ENCODE results near the gene CES2. TPM values are rescaled to one million over a fixed set of nuclear protein-coding genes. Genes with fewer than 3 reads are reported as not detected.
A peak's percentile ranks its signal among the peaks of the same experiment; 100 is the strongest.
"Not testable (repeated sequence)": the region's sequence is repeated elsewhere in the genome, so short reads cannot be mapped to it uniquely, and the experiment has no call there.

Gene CES2
- total RNA-seq, 1 donor from 2014 or later = 15.7 TPM

- H3K4me1 ChIP-seq (ENCODE audit: control insufficient read depth in 3 of 3, insufficient read depth in 3 of 3, low read length in 3 of 3) = peaks cover 57 to 80% (median 71%) of the 10 kb centered on the region in 3 donors
- no peak overlapping the region for H3K4me3 ChIP-seq (ENCODE audit: low read length in 3 of 3)
- H3K27ac ChIP-seq (ENCODE audit: low read depth, low read length) = no peak overlapping the region
- no peaks in the 10 kb centered on the region for H3K27me3 ChIP-seq (ENCODE audit: control insufficient read depth in 3 of 3, insufficient read depth in 3 of 3, low read length in 3 of 3)
- no peaks in the 10 kb centered on the region for H3K9me3 ChIP-seq (ENCODE audit: control insufficient read depth in 3 of 3, low read length in 3 of 3)
- H3K9ac ChIP-seq (ENCODE audit: low read depth in 1 of 3, low read length in 3 of 3) = peak overlapping the region in 1 of 3 donors; percentile 8
- peaks cover 12 to 19% (median 14%) of the 10 kb centered on the region in 3 donors for H3K36me3 ChIP-seq (ENCODE audit: control insufficient read depth in 3 of 3, insufficient read depth in 3 of 3, low read length in 3 of 3)
Measured at GRCh38 chr16:66932076-66932475, 3.2 kb upstream of the CES2 start.

- Histone ChIP-seq H3K36me3 (ENCODE audit: control insufficient read depth in 3 of 3, insufficient read depth in 3 of 3, low read length in 3 of 3) (peaks cover 26 to 35% (median 31%) of the 10 kb centered on the region in 3 donors), H3K4me3 (ENCODE audit: low read length in 3 of 3) (peak overlapping the region; percentile 86 to 100 (median 99)), H3K9me3 (ENCODE audit: control insufficient read depth in 3 of 3, low read length in 3 of 3) (no peaks in the 10 kb centered on the region), H3K27ac (ENCODE audit: low read depth, low read length) (peak overlapping the region; percentile 99), H3K9ac (ENCODE audit: low read depth in 1 of 3, low read length in 3 of 3) (peak overlapping the region; percentile 99 to 100 (median 100)), H3K4me1 (ENCODE audit: control insufficient read depth in 3 of 3, insufficient read depth in 3 of 3, low read length in 3 of 3) (peaks cover 45 to 80% (median 62%) of the 10 kb centered on the region in 3 donors), H3K27me3 (ENCODE audit: control insufficient read depth in 3 of 3, insufficient read depth in 3 of 3, low read length in 3 of 3) (no peaks in the 10 kb centered on the region)
Measured at GRCh38 chr16:66933776-66934137, 1.6 kb upstream of the CES2 start.

- Histone ChIP-seq H3K27ac (ENCODE audit: low read depth, low read length) (peak within 1 kb of the TSS; percentile 99), H3K27me3 (ENCODE audit: control insufficient read depth in 3 of 3, insufficient read depth in 3 of 3, low read length in 3 of 3) (no peaks in the 10 kb centered on the region), H3K9me3 (ENCODE audit: control insufficient read depth in 3 of 3, low read length in 3 of 3) (no peaks in the 10 kb centered on the region), H3K9ac (ENCODE audit: low read depth in 1 of 3, low read length in 3 of 3) (peak within 1 kb of the TSS; percentile 99 to 100 (median 100)), H3K4me1 (ENCODE audit: control insufficient read depth in 3 of 3, insufficient read depth in 3 of 3, low read length in 3 of 3) (peaks cover 39 to 77% (median 57%) of the 10 kb centered on the region in 3 donors), H3K4me3 (ENCODE audit: low read length in 3 of 3) (peak within 1 kb of the TSS; percentile 86 to 100 (median 99)), H3K36me3 (ENCODE audit: control insufficient read depth in 3 of 3, insufficient read depth in 3 of 3, low read length in 3 of 3) (peaks cover 31 to 40% (median 36%) of the 10 kb centered on the region in 3 donors)
Measured at GRCh38 chr16:66934138-66934838, 1.0 kb upstream of the CES2 start, which contains the start of gene CIAO2B. TSS of gene CIAO2B (minus strand) at chr16:66934402. CDS start at chr16:66934364, 38 bp downstream.

GRCh38 chr16:66934839-66935313 lies 440 bp upstream of the CES2 start:
- Histone ChIP-seq H3K9ac (ENCODE audit: low read depth in 1 of 3, low read length in 3 of 3) (peak overlapping the region; percentile 99 to 100 (median 100)), H3K27ac (ENCODE audit: low read depth, low read length) (peak overlapping the region; percentile 99), H3K36me3 (ENCODE audit: control insufficient read depth in 3 of 3, insufficient read depth in 3 of 3, low read length in 3 of 3) (peaks cover 37 to 42% (median 42%) of the 10 kb centered on the region in 3 donors), H3K4me1 (ENCODE audit: control insufficient read depth in 3 of 3, insufficient read depth in 3 of 3, low read length in 3 of 3) (peaks cover 38 to 72% (median 52%) of the 10 kb centered on the region in 3 donors), H3K4me3 (ENCODE audit: low read length in 3 of 3) (peak overlapping the region; percentile 86 to 100 (median 99))
- not testable (repeated sequence) for H3K27me3 ChIP-seq (ENCODE audit: control insufficient read depth in 3 of 3, insufficient read depth in 3 of 3, low read length in 3 of 3); H3K9me3 ChIP-seq (ENCODE audit: control insufficient read depth in 3 of 3, low read length in 3 of 3)

GRCh38 chr16:66936462-66936861 lies 1.1 kb downstream of the CES2 start:
- peak overlapping the region; percentile 99 for H3K27ac ChIP-seq (ENCODE audit: low read depth, low read length)

GRCh38 chr16:66936889-66937554 lies 1.7 kb downstream of the CES2 start:
- H3K9me3 ChIP-seq (ENCODE audit: control insufficient read depth in 3 of 3, low read length in 3 of 3) = no peaks in the 10 kb centered on the region
- H3K27ac ChIP-seq (ENCODE audit: low read depth, low read length) = peak overlapping the region; percentile 99
- H3K4me1 ChIP-seq (ENCODE audit: control insufficient read depth in 3 of 3, insufficient read depth in 3 of 3, low read length in 3 of 3) = peaks cover 39 to 61% (median 47%) of the 10 kb centered on the region in 3 donors
- H3K9ac ChIP-seq (ENCODE audit: low read depth in 1 of 3, low read length in 3 of 3) = peak overlapping the region; percentile 28 to 100 (median 100)
- H3K36me3 ChIP-seq (ENCODE audit: control insufficient read depth in 3 of 3, insufficient read depth in 3 of 3, low read length in 3 of 3) = peaks cover 53 to 63% (median 55%) of the 10 kb centered on the region in 3 donors
- H3K27me3 ChIP-seq (ENCODE audit: control insufficient read depth in 3 of 3, insufficient read depth in 3 of 3, low read length in 3 of 3) = no peaks in the 10 kb centered on the region
- H3K4me3 ChIP-seq (ENCODE audit: low read length in 3 of 3) = peak overlapping the region in 2 of 3 donors; percentile 31 to 99

More at GRCh38 chr16:66936462-66936861, 1.1 kb downstream of the CES2 start:
- H3K9me3 ChIP-seq (ENCODE audit: control insufficient read depth in 3 of 3, low read length in 3 of 3) = no peaks in the 10 kb centered on the region
- peak overlapping the region; percentile 86 to 100 (median 99) for H3K4me3 ChIP-seq (ENCODE audit: low read length in 3 of 3)
- peaks cover 39 to 63% (median 48%) of the 10 kb centered on the region in 3 donors for H3K4me1 ChIP-seq (ENCODE audit: control insufficient read depth in 3 of 3, insufficient read depth in 3 of 3, low read length in 3 of 3)
- peaks cover 53 to 58% (median 53%) of the 10 kb centered on the region in 3 donors for H3K36me3 ChIP-seq (ENCODE audit: control insufficient read depth in 3 of 3, insufficient read depth in 3 of 3, low read length in 3 of 3)
- no peaks in the 10 kb centered on the region for H3K27me3 ChIP-seq (ENCODE audit: control insufficient read depth in 3 of 3, insufficient read depth in 3 of 3, low read length in 3 of 3)
- peak overlapping the region; percentile 99 to 100 (median 100) for H3K9ac ChIP-seq (ENCODE audit: low read depth in 1 of 3, low read length in 3 of 3)

- Histone ChIP-seq H3K36me3 (ENCODE audit: control insufficient read depth in 3 of 3, insufficient read depth in 3 of 3, low read length in 3 of 3) (peaks cover 52 to 64% (median 55%) of the 10 kb centered on the region in 3 donors), H3K27ac (ENCODE audit: low read depth, low read length) (peak overlapping the region; percentile 9)
Measured at GRCh38 chr16:66937725-66938337, 2.5 kb downstream of the CES2 start.

GRCh38 chr16:66939366-66939765 lies 4.0 kb downstream of the CES2 start:
- H3K4me3 ChIP-seq (ENCODE audit: low read length in 3 of 3) = no peak overlapping the region
- H3K27ac ChIP-seq (ENCODE audit: low read depth, low read length) = no peak overlapping the region
- H3K9me3 ChIP-seq (ENCODE audit: control insufficient read depth in 3 of 3, low read length in 3 of 3) = no peaks in the 10 kb centered on the region
- no peaks in the 10 kb centered on the region for H3K27me3 ChIP-seq (ENCODE audit: control insufficient read depth in 3 of 3, insufficient read depth in 3 of 3, low read length in 3 of 3)
- H3K36me3 ChIP-seq (ENCODE audit: control insufficient read depth in 3 of 3, insufficient read depth in 3 of 3, low read length in 3 of 3) = peaks cover 59 to 74% (median 67%) of the 10 kb centered on the region in 3 donors
- H3K9ac ChIP-seq (ENCODE audit: low read depth in 1 of 3, low read length in 3 of 3) = no peak overlapping the region
- peaks cover 22 to 41% (median 29%) of the 10 kb centered on the region in 3 donors for H3K4me1 ChIP-seq (ENCODE audit: control insufficient read depth in 3 of 3, insufficient read depth in 3 of 3, low read length in 3 of 3)

More at GRCh38 chr16:66937725-66938337, 2.5 kb downstream of the CES2 start:
- H3K27me3 ChIP-seq (ENCODE audit: control insufficient read depth in 3 of 3, insufficient read depth in 3 of 3, low read length in 3 of 3) = no peaks in the 10 kb centered on the region
- peak overlapping the region in 2 of 3 donors; percentile 28 to 45 for H3K9ac ChIP-seq (ENCODE audit: low read depth in 1 of 3, low read length in 3 of 3)
- no peak overlapping the region for H3K4me3 ChIP-seq (ENCODE audit: low read length in 3 of 3)
- H3K9me3 ChIP-seq (ENCODE audit: control insufficient read depth in 3 of 3, low read length in 3 of 3) = no peaks in the 10 kb centered on the region
- H3K4me1 ChIP-seq (ENCODE audit: control insufficient read depth in 3 of 3, insufficient read depth in 3 of 3, low read length in 3 of 3) = peaks cover 32 to 53% (median 38%) of the 10 kb centered on the region in 3 donors

- peaks cover 59 to 71% (median 67%) of the 10 kb centered on the region in 3 donors for H3K36me3 ChIP-seq (ENCODE audit: control insufficient read depth in 3 of 3, insufficient read depth in 3 of 3, low read length in 3 of 3)
- H3K9me3 ChIP-seq (ENCODE audit: control insufficient read depth in 3 of 3, low read length in 3 of 3) = no peaks in the 10 kb centered on the region
- no peak overlapping the region for H3K27ac ChIP-seq (ENCODE audit: low read depth, low read length)
- no peaks in the 10 kb centered on the region for H3K27me3 ChIP-seq (ENCODE audit: control insufficient read depth in 3 of 3, insufficient read depth in 3 of 3, low read length in 3 of 3)
- H3K4me1 ChIP-seq (ENCODE audit: control insufficient read depth in 3 of 3, insufficient read depth in 3 of 3, low read length in 3 of 3) = peaks cover 21 to 38% (median 26%) of the 10 kb centered on the region in 3 donors
- no peak overlapping the region for H3K4me3 ChIP-seq (ENCODE audit: low read length in 3 of 3)
- H3K9ac ChIP-seq (ENCODE audit: low read depth in 1 of 3, low read length in 3 of 3) = no peak overlapping the region
Measured at GRCh38 chr16:66940236-66940635, 4.9 kb downstream of the CES2 start.
